Measurements from ENCODE around the gene GPR63. TPM values are rescaled to one million over a fixed set of nuclear protein-coding genes. Genes with fewer than 3 reads are reported as not detected.

Gene GPR63
- total and polyA plus RNA-seq, 9 of the 15 experiments (the other 6 are each of a cell fraction or from before 2014, with no cell fraction given) = 1.6 to 5.1 (median 3.7) TPM

DNA sequence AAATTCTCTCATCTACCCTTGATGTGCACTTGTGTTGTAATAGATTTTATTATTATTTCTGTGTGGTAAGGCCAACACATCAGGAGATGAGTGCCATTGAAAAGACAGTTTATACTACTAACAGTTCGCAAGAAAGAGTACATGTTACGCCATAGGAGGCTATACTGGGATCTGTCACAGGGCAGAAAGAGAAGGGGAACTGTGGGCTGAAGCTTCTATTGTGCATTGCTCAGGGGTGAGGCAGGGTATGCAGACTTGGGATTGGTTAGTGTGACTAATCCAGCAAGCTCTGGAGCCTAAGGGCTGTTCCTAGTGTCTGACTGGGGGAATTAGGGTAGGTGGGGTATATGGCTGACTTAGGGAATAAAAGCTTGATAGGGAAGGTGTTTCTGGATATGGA, 50.9 kb downstream of the GPR63 start (continued):
- TF ChIP-seq, protein P1, sequence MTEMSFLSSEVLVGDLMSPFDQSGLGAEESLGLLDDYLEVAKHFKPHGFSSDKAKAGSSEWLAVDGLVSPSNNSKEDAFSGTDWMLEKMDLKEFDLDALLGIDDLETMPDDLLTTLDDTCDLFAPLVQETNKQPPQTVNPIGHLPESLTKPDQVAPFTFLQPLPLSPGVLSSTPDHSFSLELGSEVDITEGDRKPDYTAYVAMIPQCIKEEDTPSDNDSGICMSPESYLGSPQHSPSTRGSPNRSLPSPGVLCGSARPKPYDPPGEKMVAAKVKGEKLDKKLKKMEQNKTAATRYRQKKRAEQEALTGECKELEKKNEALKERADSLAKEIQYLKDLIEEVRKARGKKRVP (CRISPR knock-in tag; IDR thresholded peaks at IDR 0.05) = no peak
- TF ChIP-seq, protein P2, sequence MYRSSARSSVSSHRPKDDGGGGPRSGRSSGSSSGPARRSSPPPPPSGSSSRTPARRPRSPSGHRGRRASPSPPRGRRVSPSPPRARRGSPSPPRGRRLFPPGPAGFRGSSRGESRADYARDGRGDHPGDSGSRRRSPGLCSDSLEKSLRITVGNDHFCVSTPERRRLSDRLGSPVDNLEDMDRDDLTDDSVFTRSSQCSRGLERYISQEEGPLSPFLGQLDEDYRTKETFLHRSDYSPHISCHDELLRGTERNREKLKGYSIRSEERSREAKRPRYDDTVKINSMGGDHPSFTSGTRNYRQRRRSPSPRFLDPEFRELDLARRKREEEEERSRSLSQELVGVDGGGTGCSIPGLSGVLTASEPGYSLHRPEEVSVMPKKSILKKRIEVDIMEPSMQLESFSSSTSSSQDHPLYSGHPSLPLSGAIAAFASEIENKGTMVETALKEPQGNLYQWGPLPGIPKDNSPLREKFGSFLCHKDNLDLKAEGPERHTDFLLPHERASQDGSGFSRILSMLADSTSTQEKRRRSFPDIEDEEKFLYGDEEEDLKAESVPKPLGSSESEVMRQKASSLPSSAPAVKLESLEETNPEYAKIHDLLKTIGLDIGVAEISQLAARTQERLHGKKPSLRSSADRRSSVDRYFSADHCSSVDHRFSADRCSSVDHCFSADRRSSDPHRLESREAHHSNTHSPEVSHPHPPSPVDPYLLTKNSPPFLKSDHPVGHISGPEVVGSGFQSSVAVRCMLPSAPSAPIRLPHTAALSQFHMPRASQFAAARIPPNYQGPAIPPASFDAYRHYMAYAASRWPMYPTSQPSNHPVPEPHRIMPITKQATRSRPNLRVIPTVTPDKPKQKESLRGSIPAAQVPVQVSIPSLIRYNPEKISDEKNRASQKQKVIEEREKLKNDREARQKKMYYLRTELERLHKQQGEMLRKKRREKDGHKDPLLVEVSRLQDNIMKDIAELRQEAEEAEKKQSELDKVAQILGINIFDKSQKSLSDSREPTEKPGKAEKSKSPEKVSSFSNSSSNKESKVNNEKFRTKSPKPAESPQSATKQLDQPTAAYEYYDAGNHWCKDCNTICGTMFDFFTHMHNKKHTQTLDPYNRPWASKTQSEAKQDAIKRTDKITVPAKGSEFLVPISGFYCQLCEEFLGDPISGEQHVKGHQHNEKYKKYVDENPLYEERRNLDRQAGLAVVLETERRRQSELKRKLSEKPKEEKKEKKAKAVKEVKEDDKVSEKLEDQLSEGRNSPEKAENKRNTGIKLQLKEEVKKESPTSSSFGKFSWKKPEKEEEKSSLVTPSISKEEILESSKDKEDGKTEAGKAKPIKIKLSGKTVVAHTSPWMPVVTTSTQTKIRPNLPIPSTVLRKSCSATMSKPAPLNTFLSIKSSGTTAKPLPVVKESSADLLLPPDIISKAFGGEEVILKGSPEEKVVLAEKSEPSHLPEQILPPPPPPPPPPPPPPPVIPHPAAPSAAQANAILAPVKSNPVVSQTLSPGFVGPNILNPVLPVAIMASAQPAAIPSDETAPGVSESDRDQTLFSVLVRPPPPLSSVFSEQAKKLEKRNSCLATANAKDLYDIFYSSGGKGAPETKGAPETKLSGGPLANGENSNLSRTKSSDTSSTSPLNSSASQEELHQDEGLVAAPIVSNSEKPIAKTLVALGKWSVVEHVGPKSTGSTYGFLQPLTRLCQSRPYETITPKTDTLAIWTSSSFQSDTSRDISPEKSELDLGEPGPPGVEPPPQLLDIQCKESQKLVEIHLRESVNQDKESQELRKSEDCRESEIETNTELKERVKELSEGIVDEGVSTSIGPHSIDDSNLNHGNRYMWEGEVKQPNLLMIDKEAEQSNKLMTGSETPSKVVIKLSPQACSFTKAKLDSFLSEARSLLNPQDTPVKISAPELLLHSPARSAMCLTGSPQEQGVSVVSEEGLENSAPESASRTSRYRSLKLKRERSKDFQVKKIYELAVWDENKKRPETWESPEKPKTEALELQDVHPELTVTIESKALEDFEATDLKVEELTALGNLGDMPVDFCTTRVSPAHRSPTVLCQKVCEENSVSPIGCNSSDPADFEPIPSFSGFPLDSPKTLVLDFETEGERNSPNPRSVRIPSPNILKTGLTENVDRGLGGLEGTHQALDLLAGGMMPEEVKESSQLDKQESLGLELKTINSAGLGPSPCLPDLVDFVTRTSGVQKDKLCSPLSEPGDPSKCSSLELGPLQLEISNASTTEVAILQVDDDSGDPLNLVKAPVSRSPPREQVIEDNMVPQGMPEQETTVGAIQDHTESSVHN (IDR thresholded peaks at IDR 0.05; ENCODE audit: borderline replicate concordance in 1 of 2, low read depth in 1 of 2) = no peak
- TF ChIP-seq, protein P3, sequence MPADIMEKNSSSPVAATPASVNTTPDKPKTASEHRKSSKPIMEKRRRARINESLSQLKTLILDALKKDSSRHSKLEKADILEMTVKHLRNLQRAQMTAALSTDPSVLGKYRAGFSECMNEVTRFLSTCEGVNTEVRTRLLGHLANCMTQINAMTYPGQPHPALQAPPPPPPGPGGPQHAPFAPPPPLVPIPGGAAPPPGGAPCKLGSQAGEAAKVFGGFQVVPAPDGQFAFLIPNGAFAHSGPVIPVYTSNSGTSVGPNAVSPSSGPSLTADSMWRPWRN (IDR thresholded peaks at IDR 0.05; ENCODE audit: low read depth) = no peak
- TF ChIP-seq ZNF764 (CRISPR knock-in tag; IDR thresholded peaks at IDR 0.05; ENCODE audit: low read depth) = no peak
- no peak for TF ChIP-seq ZNF717 (CRISPR knock-in tag; IDR thresholded peaks at IDR 0.05)
- no peak for TF ChIP-seq HMGN3 (IDR thresholded peaks at IDR 0.05; ENCODE audit: borderline replicate concordance, extremely low read depth, insufficient read length, low read depth, low read length)
- TF ChIP-seq MCM5 (IDR thresholded peaks at IDR 0.05; ENCODE audit: low read depth) = no peak
- TF ChIP-seq, protein P4, sequence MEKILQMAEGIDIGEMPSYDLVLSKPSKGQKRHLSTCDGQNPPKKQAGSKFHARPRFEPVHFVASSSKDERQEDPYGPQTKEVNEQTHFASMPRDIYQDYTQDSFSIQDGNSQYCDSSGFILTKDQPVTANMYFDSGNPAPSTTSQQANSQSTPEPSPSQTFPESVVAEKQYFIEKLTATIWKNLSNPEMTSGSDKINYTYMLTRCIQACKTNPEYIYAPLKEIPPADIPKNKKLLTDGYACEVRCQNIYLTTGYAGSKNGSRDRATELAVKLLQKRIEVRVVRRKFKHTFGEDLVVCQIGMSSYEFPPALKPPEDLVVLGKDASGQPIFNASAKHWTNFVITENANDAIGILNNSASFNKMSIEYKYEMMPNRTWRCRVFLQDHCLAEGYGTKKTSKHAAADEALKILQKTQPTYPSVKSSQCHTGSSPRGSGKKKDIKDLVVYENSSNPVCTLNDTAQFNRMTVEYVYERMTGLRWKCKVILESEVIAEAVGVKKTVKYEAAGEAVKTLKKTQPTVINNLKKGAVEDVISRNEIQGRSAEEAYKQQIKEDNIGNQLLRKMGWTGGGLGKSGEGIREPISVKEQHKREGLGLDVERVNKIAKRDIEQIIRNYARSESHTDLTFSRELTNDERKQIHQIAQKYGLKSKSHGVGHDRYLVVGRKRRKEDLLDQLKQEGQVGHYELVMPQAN (IDR thresholded peaks at IDR 0.05; ENCODE audit: borderline replicate concordance) = no peak
- no peak for TF ChIP-seq ZNF57 (CRISPR knock-in tag; IDR thresholded peaks at IDR 0.05)

Data from K562 (cell line).